OCI-LY7 (cell line): ENCODE data around the gene PPP1CA.

Source experiments
- EZH2phosphoT487 ChIP-seq: fragments of 200-600 bp; sonication (generic); IDR thresholded peaks from 2 replicates; pipeline ENCODE4 v1.6.1; 2018; ENCODE audit warnings: low read depth, borderline replicate concordance, mild to moderate bottlenecking, mixed run types, antibody characterized with exemption, low read length, moderate library complexity, mixed read lengths
- TF ChIP-seq, protein P1 (sequence below): fragments of 200-600 bp; sonication (generic); conservative IDR thresholded peaks from 2 replicates; pipeline ENCODE4 v1.5.1; 2014; ENCODE audit warnings: mild to moderate bottlenecking, antibody characterized with exemption, low read length, moderate library complexity, mixed read lengths

DNA sequence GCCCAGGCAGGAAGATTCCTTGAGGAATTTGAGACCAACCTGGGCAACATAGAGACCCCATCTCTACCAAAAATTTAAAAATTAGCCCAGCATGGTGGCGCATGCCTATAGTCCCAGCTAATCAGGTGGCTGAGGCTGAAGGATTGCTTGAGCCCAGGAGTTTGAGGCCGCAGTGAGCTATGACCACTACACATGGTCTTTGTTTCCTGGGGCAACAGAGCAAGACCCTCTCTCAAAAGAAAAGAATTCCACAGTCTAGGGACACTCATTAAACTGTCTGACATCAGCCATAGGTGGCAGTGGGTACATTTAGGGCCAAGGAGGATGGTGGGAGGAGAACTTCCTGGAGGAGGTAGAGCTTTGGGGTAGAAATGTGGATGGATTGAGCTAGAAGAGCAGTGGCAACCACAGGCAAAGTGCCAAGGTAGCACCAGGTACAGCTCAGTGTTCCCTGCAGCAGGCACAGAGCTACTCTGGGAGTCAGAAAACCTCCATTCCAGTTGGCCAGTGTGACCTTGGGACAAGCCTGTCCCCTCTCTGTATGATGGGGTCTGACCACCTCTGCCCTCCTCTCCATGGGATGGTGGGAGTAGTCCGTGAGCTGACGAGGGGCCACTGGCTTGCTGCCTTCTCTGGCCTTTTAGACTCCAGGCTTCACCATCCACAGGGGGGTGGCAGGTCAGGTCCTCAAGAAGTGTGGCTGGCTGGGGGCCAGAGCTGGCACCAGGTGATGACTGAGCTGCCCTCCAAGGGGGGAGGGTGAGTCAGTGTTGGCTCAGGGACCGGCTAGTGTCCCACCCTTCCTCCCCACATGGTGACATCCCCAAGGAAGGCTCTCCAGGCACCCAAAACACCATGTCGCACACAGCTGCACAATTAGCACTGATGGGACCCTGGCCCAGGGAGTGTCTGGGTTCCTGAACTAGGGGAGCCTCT lies 24.5 kb downstream of the PPP1CA start:
- TF ChIP-seq, protein P1, sequence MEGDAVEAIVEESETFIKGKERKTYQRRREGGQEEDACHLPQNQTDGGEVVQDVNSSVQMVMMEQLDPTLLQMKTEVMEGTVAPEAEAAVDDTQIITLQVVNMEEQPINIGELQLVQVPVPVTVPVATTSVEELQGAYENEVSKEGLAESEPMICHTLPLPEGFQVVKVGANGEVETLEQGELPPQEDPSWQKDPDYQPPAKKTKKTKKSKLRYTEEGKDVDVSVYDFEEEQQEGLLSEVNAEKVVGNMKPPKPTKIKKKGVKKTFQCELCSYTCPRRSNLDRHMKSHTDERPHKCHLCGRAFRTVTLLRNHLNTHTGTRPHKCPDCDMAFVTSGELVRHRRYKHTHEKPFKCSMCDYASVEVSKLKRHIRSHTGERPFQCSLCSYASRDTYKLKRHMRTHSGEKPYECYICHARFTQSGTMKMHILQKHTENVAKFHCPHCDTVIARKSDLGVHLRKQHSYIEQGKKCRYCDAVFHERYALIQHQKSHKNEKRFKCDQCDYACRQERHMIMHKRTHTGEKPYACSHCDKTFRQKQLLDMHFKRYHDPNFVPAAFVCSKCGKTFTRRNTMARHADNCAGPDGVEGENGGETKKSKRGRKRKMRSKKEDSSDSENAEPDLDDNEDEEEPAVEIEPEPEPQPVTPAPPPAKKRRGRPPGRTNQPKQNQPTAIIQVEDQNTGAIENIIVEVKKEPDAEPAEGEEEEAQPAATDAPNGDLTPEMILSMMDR, result no peak
- no peak for TF ChIP-seq EZH2phosphoT487
